ENCODE measurements around the gene DUS4L.

DUS4L gene

GRCh38 chr7:107615910-107616680 lies 52.3 kb downstream of the DUS4L start:
- Histone ChIP-seq H3K9ac (ENCODE audit: low read depth, low read length) (no peak overlapping the region), H3K36me3 (ENCODE audit: control insufficient read depth, insufficient read depth, low read length) (no peaks in the 10 kb centered on the region), H3K9me3 (ENCODE audit: control insufficient read depth, insufficient read depth, low read length) (no peaks in the 10 kb centered on the region), H3K27ac (ENCODE audit: low read depth, low read length) (no peak overlapping the region), H3K4me3 (ENCODE audit: low read depth, low read length) (no peak overlapping the region), H3K4me1 (ENCODE audit: control insufficient read depth, insufficient read depth, low read length) (no peaks in the 10 kb centered on the region), H3K27me3 (ENCODE audit: control insufficient read depth, insufficient read depth, low read length) (no peaks in the 10 kb centered on the region)

GRCh38 chr7:107622429-107622828 lies 58.7 kb downstream of the DUS4L start:
- H3K4me1 ChIP-seq (ENCODE audit: control insufficient read depth, insufficient read depth, low read length), result no peaks in the 10 kb centered on the region
- H3K27me3 ChIP-seq (ENCODE audit: control insufficient read depth, insufficient read depth, low read length), result no peaks in the 10 kb centered on the region
- H3K27ac ChIP-seq (ENCODE audit: low read depth, low read length), result no peak overlapping the region
- H3K4me3 ChIP-seq (ENCODE audit: low read depth, low read length), result no peak overlapping the region
- no peak overlapping the region for H3K9ac ChIP-seq (ENCODE audit: low read depth, low read length)
- no peaks in the 10 kb centered on the region for H3K9me3 ChIP-seq (ENCODE audit: control insufficient read depth, insufficient read depth, low read length)
- no peaks in the 10 kb centered on the region for H3K36me3 ChIP-seq (ENCODE audit: control insufficient read depth, insufficient read depth, low read length)

GRCh38 chr7:107622894-107623293 lies 59.1 kb downstream of the DUS4L start:
- Histone ChIP-seq H3K9ac (ENCODE audit: low read depth, low read length) (no peak overlapping the region), H3K4me1 (ENCODE audit: control insufficient read depth, insufficient read depth, low read length) (no peaks in the 10 kb centered on the region), H3K9me3 (ENCODE audit: control insufficient read depth, insufficient read depth, low read length) (no peaks in the 10 kb centered on the region), H3K36me3 (ENCODE audit: control insufficient read depth, insufficient read depth, low read length) (no peaks in the 10 kb centered on the region), H3K4me3 (ENCODE audit: low read depth, low read length) (no peak overlapping the region), H3K27me3 (ENCODE audit: control insufficient read depth, insufficient read depth, low read length) (no peaks in the 10 kb centered on the region), H3K27ac (ENCODE audit: low read depth, low read length) (no peak overlapping the region)

- Histone ChIP-seq H3K27me3 (ENCODE audit: control insufficient read depth, insufficient read depth, low read length) (no peaks in the 10 kb centered on the region), H3K27ac (ENCODE audit: low read depth, low read length) (no peak overlapping the region), H3K9ac (ENCODE audit: low read depth, low read length) (no peak overlapping the region), H3K9me3 (ENCODE audit: control insufficient read depth, insufficient read depth, low read length) (no peaks in the 10 kb centered on the region), H3K36me3 (ENCODE audit: control insufficient read depth, insufficient read depth, low read length) (no peaks in the 10 kb centered on the region), H3K4me1 (ENCODE audit: control insufficient read depth, insufficient read depth, low read length) (peaks cover 2% of the 10 kb centered on the region; the same call in 1 of the 2 replicates), H3K4me3 (ENCODE audit: low read depth, low read length) (no peak overlapping the region)
Measured at GRCh38 chr7:107627002-107627401, 63.2 kb downstream of the DUS4L start.

All from HUES48 (cell line).